Liver (tissue), 9 donors: ENCODE results near the gene RCOR2. TPM values are rescaled to one million over a fixed set of nuclear protein-coding genes. Genes with fewer than 3 reads are reported as not detected.

Experiments
- DNase-seq: peaks from one replicate; pipeline ENCODE4 v3.0.0-alpha.2; 2017; ENCODE audit warnings: low spot score
- H3K27ac ChIP-seq, 2 donors: one replicate each; pipeline ENCODE4 v1.7.0; 2013; ENCODE audit warnings: inconsistent platforms in 2 of 2, low read length in 2 of 2, control low read depth in 1 of 2, low read depth in 1 of 2, mild to moderate bottlenecking in 1 of 2
- H3K27me3 ChIP-seq, 4 donors: one replicate each; pipeline versions ENCODE4 v1.6.1 to v1.7.0; 2013; ENCODE audit warnings: low read length in 3 of 4, inconsistent platforms in 1 of 4, mild to moderate bottlenecking in 1 of 4, moderate library complexity in 1 of 4; ENCODE audit not compliant: control insufficient read depth in 4 of 4, insufficient read depth in 4 of 4
- H3K36me3 ChIP-seq, 4 donors: one replicate each; pipeline versions ENCODE4 v1.6.1 to v1.7.0; 2013; ENCODE audit warnings: low read length in 3 of 4, mild to moderate bottlenecking in 3 of 4, low read depth in 1 of 4, moderate library complexity in 1 of 4; ENCODE audit not compliant: control insufficient read depth in 4 of 4, insufficient read depth in 3 of 4
- H3K4me1 ChIP-seq, 4 donors: one replicate each; pipeline versions ENCODE4 v1.6.1 to v1.7.0; 2013; ENCODE audit warnings: low read length in 3 of 4, mild to moderate bottlenecking in 3 of 4, moderate library complexity in 1 of 4; ENCODE audit not compliant: control insufficient read depth in 4 of 4, insufficient read depth in 4 of 4
- H3K4me3 ChIP-seq, 3 donors: one replicate each; pipeline versions ENCODE4 v1.6.1 to v1.7.0; 2013; ENCODE audit warnings: low read length in 3 of 3, control low read depth in 1 of 3, low read depth in 1 of 3, mild to moderate bottlenecking in 1 of 3
- H3K9ac ChIP-seq, 2 donors: one replicate each; pipeline ENCODE4 v1.7.0; 2013; ENCODE audit warnings: low read length in 2 of 2, mild to moderate bottlenecking in 2 of 2, moderate library complexity in 2 of 2, control low read depth in 1 of 2, low read depth in 1 of 2
- H3K9me3 ChIP-seq, 4 donors: one replicate each; pipeline versions ENCODE4 v1.6.1 to v1.7.0; 2013; ENCODE audit warnings: low read length in 3 of 4; ENCODE audit not compliant: control insufficient read depth in 4 of 4
- ATF3 ChIP-seq: IDR thresholded peaks from 2 replicates; pipeline ENCODE4 v1.6.1; 2016; ENCODE audit warnings: antibody characterized with exemption
- CTCF ChIP-seq: fragments of 150-350 bp; IDR thresholded peaks from 2 replicates; pipeline ENCODE4 v1.5.1; 2017; ENCODE audit warnings: improper control_type of control experiment, low read depth, low read length; ENCODE audit not compliant: missing input control
- EGR1 ChIP-seq, 2 donors: IDR thresholded peaks; 2 replicates each; pipeline ENCODE4 v1.6.1; 2016 to 2018; ENCODE audit warnings: antibody characterized with exemption in 2 of 2, low read depth in 2 of 2
- FOXA1 ChIP-seq: IDR thresholded peaks from 2 replicates; pipeline ENCODE4 v1.6.1; 2016; ENCODE audit warnings: antibody characterized with exemption
- FOXA2 ChIP-seq: IDR thresholded peaks from 2 replicates; pipeline ENCODE4 v1.6.1; 2016; ENCODE audit warnings: antibody characterized with exemption
- GABPA ChIP-seq, 2 donors: IDR thresholded peaks in 1 of 2; conservative IDR thresholded peaks in 1 of 2; 2 replicates each; pipeline ENCODE4 v1.6.1; 2016; ENCODE audit warnings: antibody characterized with exemption in 2 of 2, mild to moderate bottlenecking in 1 of 2, moderate library complexity in 1 of 2
- HNF4G ChIP-seq: IDR thresholded peaks from 2 replicates; pipeline ENCODE4 v1.6.1; 2016; ENCODE audit warnings: antibody characterized with exemption
- RAD21 ChIP-seq, 2 donors: IDR thresholded peaks; 2 replicates each; pipeline ENCODE4 v1.6.1; 2016; ENCODE audit warnings: antibody characterized with exemption in 2 of 2, mild to moderate bottlenecking in 2 of 2
- REST ChIP-seq: IDR thresholded peaks from 2 replicates; pipeline ENCODE4 v1.6.1; 2016; ENCODE audit warnings: antibody characterized with exemption, mild to moderate bottlenecking
- RXRA ChIP-seq, 2 donors: IDR thresholded peaks; 2 replicates each; pipeline ENCODE4 v1.6.1; 2017 to 2018; ENCODE audit warnings: antibody characterized with exemption in 2 of 2, mild to moderate bottlenecking in 1 of 2
- TAF1 ChIP-seq: conservative IDR thresholded peaks from 2 replicates; pipeline ENCODE4 v1.6.1; 2016; ENCODE audit warnings: antibody characterized with exemption, mild to moderate bottlenecking
- YY1 ChIP-seq: IDR thresholded peaks from 2 replicates; pipeline ENCODE4 v1.6.1; 2016; ENCODE audit warnings: antibody characterized with exemption, mild to moderate bottlenecking
- WGBS: extraction: QIAGEN DNeasy Blood & Tissue Kit; methylation state at CpG from one replicate; pipeline ENCODE4 v1.1.7; 2013; 5-methylcytosine and 5-hydroxymethylcytosine counted together
- polyA plus RNA-seq, 2 donors: library from polyadenylated mRNA; stranded (reverse) in 1 of 2; unstranded in 1 of 2; fragments of 200-250 nt in 1 of 2; fragments of >200 nt in 1 of 2; fragmentation: Nextera tagmentation in 1 of 2; extraction: Ambion mirVana in 1 of 2; gene quantifications; one replicate each; pipeline versions ENCODE4 v1.2.1 to v1.2.3, GENCODE V29; 2013 to 2015
- total RNA-seq, 2 donors: library from RNA; depleted of rRNA; stranded (reverse); fragments of >200 nt; gene quantifications; one replicate each; pipeline ENCODE4 v1.2.3, GENCODE V29; 2014
- donor health status: healthy.
- donor health status: healthy.
- donor health status: healthy.
- donor health status: healthy.
- donor health status: healthy.

The RCOR2 gene
- total and polyA plus RNA-seq, 4 donors = 0.05 to 0.19 TPM; not detected in 2

- Histone ChIP-seq H3K4me1 (peaks cover 12 to 33% (median 22%) of the 10 kb centered on the region in 4 donors), H3K27me3 (peaks cover 0 to 3% (median 0%) of the 10 kb centered on the region in 4 donors), H3K4me3 (no peak overlapping the region), H3K36me3 (no peaks in the 10 kb centered on the region), H3K27ac (no peak overlapping the region), H3K9me3 (no peaks in the 10 kb centered on the region), H3K9ac (no peak overlapping the region)
- no peak for DNase-seq
- 45% methylated on average over 14 of the region's 14 CpGs for WGBS
- TF ChIP-seq CTCF (peak; percentile 38), TAF1 (no peak), RAD21 (IDR thresholded peaks at IDR 0.05) (peak; percentile 23 to 66), GABPA (IDR thresholded peaks at IDR 0.05 in 1 of 2, conservative IDR thresholded peaks at IDR 0.05 in 1 of 2) (no peak)
Measured at GRCh38 chr11:63920939-63921417, 4.0 kb upstream of the RCOR2 start.

GRCh38 chr11:63920126-63920938, 3.4 kb upstream of the RCOR2 start:
- Histone ChIP-seq H3K36me3 (no peaks in the 10 kb centered on the region), H3K4me1 (peaks cover 12 to 35% (median 23%) of the 10 kb centered on the region in 4 donors), H3K27me3 (peaks cover 0 to 3% (median 0%) of the 10 kb centered on the region in 4 donors), H3K4me3 (no peak overlapping the region), H3K9me3 (no peaks in the 10 kb centered on the region), H3K27ac (no peak overlapping the region), H3K9ac (no peak overlapping the region)
- TF ChIP-seq ATF3 (no peak), REST (no peak), FOXA1 (no peak), FOXA2 (no peak), RXRA (IDR thresholded peaks at IDR 0.05) (no peak), HNF4G (no peak), YY1 (no peak), CTCF (no peak), EGR1 (IDR thresholded peaks at IDR 0.05; ENCODE audit: low read depth in 2 of 2) (no peak)
- no peak for DNase-seq
- WGBS = 33% methylated on average over 22 of the region's 22 CpGs
